Stimulated activated naive CD8-positive, alpha-beta T cell treated with anti-CD3 and anti-CD28 coated beads, Interleukin-15, amount 100 ng/mL, for 72 hours (primary cell): Measurements from ENCODE around the gene VTA1.
"Not testable (repeated sequence)": the region's sequence is repeated elsewhere in the genome, so short reads cannot be mapped to it uniquely, and the experiment has no call there.

ENCODE experiments used
- ATAC-seq: fragments of 150-1000 bp; cut with Tn5 transposase; 2 replicates; pipeline ENCODE4 v1.10.0; 2021; ENCODE audit warnings: mild to moderate bottlenecking, moderate library complexity
- DNase-seq, 2 donors: peaks; one replicate each; pipeline ENCODE4 v3.0.0; 2021 to 2022
- H3K27ac Mint-ChIP-seq, 2 donors: one replicate each; pipeline ENCODE4 v1.8.0; 2022; ENCODE audit warnings: mild to moderate bottlenecking in 2 of 2, mixed read lengths in 2 of 2, moderate library complexity in 2 of 2
- H3K27me3 Mint-ChIP-seq: one replicate; pipeline ENCODE4 v1.8.0; 2022; ENCODE audit warnings: mixed read lengths
- H3K4me1 Mint-ChIP-seq: one replicate; pipeline ENCODE4 v1.8.0; 2022; ENCODE audit warnings: mild to moderate bottlenecking, mixed read lengths
- H3K4me3 Mint-ChIP-seq, 2 donors: one replicate each; pipeline ENCODE4 v1.8.0; 2022; ENCODE audit warnings: mild to moderate bottlenecking in 2 of 2, mixed read lengths in 2 of 2, moderate library complexity in 1 of 2
- H3K9me3 Mint-ChIP-seq, 2 donors: one replicate each; pipeline ENCODE4 v1.8.0; 2022; ENCODE audit warnings: mixed read lengths in 2 of 2

VTA1 gene

DNA sequence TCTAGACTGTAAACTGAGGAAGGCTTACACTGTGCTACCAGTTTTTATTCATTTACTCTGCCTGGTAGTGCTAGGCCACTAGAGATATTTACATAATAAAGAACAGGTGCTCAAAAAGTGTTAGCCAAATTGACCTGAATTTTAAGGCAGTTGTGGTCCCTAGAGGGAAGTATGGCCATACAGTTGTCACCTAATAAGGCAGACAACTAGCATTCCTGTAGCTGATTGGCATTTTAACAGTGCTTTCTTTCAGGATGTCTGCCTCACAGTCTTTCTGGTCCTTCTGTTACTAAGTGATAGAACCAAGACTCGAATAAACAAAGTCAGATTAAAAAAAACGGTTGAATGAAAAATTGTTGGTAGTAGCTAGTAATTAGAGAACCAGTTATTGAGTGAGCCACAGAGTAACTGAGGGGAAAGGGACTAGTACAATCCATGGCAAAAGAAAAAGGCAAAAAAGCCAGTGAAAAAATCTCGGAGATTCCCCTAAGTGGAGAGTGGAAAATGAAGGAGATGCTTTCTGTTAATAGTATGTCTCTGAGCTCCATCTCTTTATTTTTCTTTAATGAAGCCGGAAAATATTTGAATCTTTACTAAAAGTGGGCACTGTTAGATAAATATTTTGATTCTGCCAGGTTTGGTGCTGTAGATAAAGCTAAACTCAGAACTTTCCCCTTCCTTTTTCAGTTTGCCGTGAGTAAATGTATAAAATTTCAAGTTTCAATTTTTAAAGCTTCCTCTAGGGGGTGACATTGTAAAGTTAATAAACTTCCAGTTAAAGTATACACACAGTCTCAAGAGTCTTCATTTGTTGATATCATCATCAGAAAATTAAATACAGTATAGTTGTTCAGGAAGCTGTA, 9.1 kb downstream of the VTA1 start:
- H3K9me3 Mint-ChIP-seq, result no peaks in the 10 kb centered on the region
- peak overlapping the region in 1 of 2 donors; percentile 53 for H3K4me3 Mint-ChIP-seq
- no peaks in the 10 kb centered on the region for H3K27me3 Mint-ChIP-seq
- peak overlapping the region in 1 of 2 donors; percentile 72 for H3K27ac Mint-ChIP-seq
- DNase-seq (no peak), ATAC-seq (peak; percentile 43)
- H3K4me1 Mint-ChIP-seq, result peaks cover 50% of the 10 kb centered on the region

DNA sequence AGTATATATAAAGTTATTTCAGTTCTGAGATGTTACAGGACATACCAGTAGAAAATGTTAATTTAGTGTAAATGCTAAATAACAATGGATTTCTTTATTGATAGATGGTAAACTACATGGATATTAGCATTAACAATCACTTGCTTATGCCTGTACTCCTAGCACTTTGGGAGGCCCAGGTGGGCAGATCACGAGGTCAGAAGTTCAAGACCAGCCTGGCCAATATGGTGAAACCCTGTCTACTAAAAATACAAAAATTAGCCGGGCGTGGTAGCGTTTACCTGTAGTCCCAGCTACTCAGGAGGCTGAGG, 9.7 kb downstream of the VTA1 start:
- H3K27ac Mint-ChIP-seq, result not testable (repeated sequence)

DNA sequence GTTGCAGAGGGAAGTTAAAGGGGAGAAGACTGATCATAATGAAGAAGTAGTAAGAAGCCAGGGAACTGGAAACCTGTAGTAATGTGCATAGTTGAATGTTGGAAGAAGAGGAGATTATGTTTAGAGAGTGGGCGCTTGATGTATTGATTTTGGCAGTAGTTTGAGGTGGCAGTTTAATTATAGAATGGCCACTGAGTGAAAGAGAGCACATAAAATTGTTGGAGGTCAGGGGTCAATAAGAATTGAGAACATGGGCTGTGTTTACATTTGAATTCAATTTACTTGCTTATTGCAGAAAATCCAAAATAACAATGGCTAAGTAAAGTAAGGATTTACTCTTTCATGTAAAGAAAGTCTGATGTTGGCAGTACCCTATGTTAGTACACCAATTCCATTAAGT, 15.7 kb downstream of the VTA1 start:
- no peaks in the 10 kb centered on the region for H3K27me3 Mint-ChIP-seq
- ATAC-seq (no peak), DNase-seq (no peak)
- no peaks in the 10 kb centered on the region for H3K9me3 Mint-ChIP-seq
- H3K27ac Mint-ChIP-seq, result no peak overlapping the region
- no peak overlapping the region for H3K4me3 Mint-ChIP-seq
- H3K4me1 Mint-ChIP-seq, result peaks cover 24% of the 10 kb centered on the region

More for the DNA sequence above, 9.7 kb downstream of the VTA1 start:
- not testable (repeated sequence) for H3K9me3 Mint-ChIP-seq, ATAC-seq, DNase-seq, H3K27me3 Mint-ChIP-seq, H3K4me3 Mint-ChIP-seq
- peaks cover 46% of the 10 kb centered on the region for H3K4me1 Mint-ChIP-seq

DNA sequence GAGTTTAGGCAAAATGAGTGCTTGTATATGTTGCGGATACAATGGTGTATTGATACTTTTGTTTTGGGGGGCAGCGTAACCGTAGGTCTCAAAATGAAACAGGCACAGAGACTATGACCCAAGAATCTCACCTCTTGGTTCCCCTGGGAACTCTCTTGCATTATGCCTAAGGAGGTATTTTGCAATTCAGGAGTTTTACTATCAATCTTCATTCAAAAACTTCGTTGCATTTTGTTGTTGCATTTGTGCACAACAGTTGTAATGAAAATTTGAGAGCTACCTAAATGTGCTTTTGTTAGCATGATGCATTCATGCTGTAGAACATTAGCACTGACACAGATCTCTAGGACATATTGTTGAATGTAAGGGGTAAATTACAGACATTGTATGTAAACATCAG, 18.2 kb downstream of the VTA1 start:
- H3K4me3 Mint-ChIP-seq, result no peak overlapping the region
- DNase-seq, result no peak
- H3K4me1 Mint-ChIP-seq, result peaks cover 11% of the 10 kb centered on the region
- no peak for ATAC-seq
- H3K9me3 Mint-ChIP-seq, result no peaks in the 10 kb centered on the region
- no peak overlapping the region for H3K27ac Mint-ChIP-seq
- H3K27me3 Mint-ChIP-seq, result no peaks in the 10 kb centered on the region

DNA sequence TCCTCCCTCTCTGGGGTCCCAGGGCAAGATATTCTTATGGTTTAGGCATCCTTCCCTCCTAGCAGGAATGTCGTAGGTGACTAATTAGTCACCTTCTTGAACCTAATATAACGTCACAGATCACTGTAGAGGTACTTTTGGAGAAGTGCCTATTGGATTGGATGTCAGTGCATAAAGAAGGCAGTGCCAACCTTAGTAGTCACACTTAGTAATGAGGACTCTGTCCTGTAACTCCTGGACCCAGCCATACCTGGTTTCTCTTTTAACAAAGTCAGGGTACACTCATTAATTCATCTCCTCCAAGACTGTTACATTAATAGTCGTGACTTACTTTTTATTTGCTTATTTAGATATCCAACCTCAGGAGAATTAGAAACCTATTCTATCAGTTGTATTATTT, 20.0 kb downstream of the VTA1 start:
- DNase-seq (no peak), ATAC-seq (no peak)
- H3K4me1 Mint-ChIP-seq, result peaks cover 5% of the 10 kb centered on the region
- H3K27me3 Mint-ChIP-seq, result no peaks in the 10 kb centered on the region
- no peak overlapping the region for H3K27ac Mint-ChIP-seq
- H3K4me3 Mint-ChIP-seq, result no peak overlapping the region
- H3K9me3 Mint-ChIP-seq, result no peaks in the 10 kb centered on the region

DNA sequence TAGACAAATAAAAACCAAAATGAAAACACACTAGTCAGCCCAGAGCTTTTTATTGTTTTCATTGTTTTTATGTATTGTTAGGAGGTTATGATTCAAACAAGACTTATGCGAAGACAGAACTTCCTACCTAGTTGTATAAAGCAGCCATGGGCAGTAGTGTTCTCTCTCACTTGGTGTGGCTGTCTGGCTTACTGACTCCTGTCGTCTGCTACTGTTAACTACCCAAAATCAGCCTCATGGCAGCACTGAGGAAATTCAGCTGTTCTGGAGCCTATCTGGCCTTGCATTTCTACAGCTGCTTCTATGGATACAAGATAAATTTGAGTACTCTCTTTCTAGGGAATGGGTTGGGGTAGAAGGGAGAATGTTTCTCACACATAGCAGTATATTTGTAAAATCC, 20.4 kb downstream of the VTA1 start:
- no peaks in the 10 kb centered on the region for H3K27me3 Mint-ChIP-seq
- ATAC-seq (no peak), DNase-seq (no peak)
- H3K4me1 Mint-ChIP-seq, result peaks cover 5% of the 10 kb centered on the region
- H3K27ac Mint-ChIP-seq, result no peak overlapping the region
- no peak overlapping the region for H3K4me3 Mint-ChIP-seq
- no peaks in the 10 kb centered on the region for H3K9me3 Mint-ChIP-seq

DNA sequence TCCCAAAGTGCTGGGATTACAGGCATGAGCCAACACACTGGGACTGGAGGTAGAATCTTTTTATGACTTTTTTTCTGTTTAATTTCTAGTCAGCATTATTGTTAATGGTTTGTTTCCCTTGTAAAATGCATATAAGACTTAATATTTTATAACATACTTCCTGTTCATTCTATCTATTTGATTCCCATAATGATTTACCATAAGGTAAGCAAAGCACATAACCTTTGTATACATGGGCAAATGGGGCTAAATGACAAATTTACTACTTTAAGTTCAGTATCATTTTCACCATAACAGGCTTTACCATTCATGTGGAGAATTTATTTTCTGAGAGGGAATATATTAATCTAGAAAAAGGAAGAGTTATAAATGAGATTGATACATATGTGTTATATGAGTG, 24.3 kb downstream of the VTA1 start:
- H3K27ac Mint-ChIP-seq, result no peak overlapping the region
- ATAC-seq (no peak), DNase-seq (no peak)
- H3K27me3 Mint-ChIP-seq, result no peaks in the 10 kb centered on the region
- H3K9me3 Mint-ChIP-seq, result peaks cover 0 to 5% of the 10 kb centered on the region in 2 donors
- no peak overlapping the region for H3K4me3 Mint-ChIP-seq
- H3K4me1 Mint-ChIP-seq, result no peaks in the 10 kb centered on the region

DNA sequence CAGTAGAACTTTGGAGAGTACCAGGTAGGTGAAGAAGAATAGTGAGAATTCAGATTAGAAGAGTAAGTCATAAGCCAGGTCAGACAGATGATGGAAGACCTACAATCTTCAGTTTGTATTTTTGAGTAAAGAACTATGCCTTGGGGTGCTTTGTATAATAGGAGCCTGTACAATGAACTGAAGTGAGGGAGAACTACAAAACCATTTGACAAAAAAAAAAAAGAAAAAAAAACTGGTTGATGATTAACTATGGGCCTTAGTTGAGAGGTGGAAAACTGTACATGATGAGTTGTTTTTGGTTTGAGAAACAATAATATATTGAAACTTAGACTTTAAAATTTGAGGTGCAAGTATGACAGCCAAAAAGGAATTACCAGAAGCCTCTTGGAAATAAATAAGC, 25.7 kb downstream of the VTA1 start:
- H3K27me3 Mint-ChIP-seq, result no peaks in the 10 kb centered on the region
- no peak for ATAC-seq

DNA sequence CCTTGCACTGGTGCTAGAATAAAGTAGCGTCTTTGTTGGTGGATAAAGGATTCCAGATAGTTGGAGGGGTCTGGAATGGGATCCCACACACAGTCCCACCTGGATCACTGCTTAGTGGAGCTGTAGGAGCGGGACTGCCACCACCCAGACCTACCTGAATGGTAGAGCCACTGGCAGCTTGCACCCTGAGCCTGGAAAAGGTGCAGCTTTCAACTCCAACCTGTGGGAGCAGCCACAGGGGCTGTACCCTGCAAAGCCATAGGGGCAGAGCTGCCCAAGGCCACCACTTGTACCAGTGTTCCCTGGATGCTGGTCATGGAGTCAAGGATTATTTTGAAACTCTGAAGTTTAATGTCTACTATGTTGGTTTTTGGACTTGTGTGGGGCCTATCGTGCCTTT, 26.9 kb downstream of the VTA1 start:
- Mint-ChIP-seq H3K4me1 (no peaks in the 10 kb centered on the region), H3K27me3 (no peaks in the 10 kb centered on the region), H3K9me3 (peaks cover 5 to 13% of the 10 kb centered on the region in 2 donors), H3K4me3 (no peak overlapping the region), H3K27ac (no peak overlapping the region)
- DNase-seq (no peak), ATAC-seq (no peak)

More for the DNA sequence above, 25.7 kb downstream of the VTA1 start:
- Mint-ChIP-seq H3K4me1 (no peaks in the 10 kb centered on the region), H3K27ac (peak overlapping the region in 1 of 2 donors; percentile 16), H3K9me3 (peaks cover 5 to 8% of the 10 kb centered on the region in 2 donors), H3K4me3 (no peak overlapping the region)
- DNase-seq, result no peak

DNA sequence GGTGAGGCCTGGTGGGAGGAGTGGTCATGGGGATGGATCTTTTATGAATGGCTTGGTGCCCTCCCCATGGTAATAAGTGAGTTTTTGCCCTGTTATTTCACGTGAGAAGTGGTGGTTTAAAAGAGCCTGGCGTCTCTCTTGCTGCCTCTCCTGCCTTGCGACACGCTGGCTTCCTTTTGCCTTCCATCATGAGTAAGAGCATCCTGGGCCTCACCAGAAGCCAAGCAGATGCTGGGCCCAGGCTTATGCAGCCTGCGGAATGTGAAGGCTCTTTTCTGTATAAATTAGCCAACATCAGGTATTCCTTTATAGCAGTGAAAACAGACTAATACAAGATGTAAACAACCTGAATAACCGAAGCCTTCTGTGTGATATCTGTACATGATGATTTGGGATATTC, 27.6 kb downstream of the VTA1 start:
- no peak overlapping the region for H3K4me3 Mint-ChIP-seq
- DNase-seq (no peak), ATAC-seq (no peak)
- H3K27me3 Mint-ChIP-seq, result no peaks in the 10 kb centered on the region
- no peaks in the 10 kb centered on the region for H3K4me1 Mint-ChIP-seq
- H3K9me3 Mint-ChIP-seq, result peaks cover 5 to 13% of the 10 kb centered on the region in 2 donors
- H3K27ac Mint-ChIP-seq, result no peak overlapping the region

DNA sequence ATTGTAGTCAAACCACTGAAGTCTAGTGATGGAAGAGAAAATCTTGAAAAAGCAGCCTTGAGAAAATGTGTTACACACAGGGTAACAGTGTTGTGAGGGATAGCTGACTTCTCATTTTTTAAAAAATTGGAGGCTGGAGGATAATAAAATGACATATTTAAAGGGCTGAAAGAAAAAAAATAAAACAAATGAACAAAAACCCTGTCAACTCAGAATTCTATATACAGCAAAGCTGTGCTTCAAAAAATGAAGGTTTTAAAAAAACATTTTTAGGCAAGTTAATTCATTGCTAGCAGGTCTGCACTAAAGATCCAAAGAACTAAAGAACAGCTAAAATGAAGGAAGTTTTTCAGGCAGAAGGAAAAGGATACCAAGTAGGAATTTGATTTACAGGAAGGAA, 31.1 kb downstream of the VTA1 start:
- H3K4me1 Mint-ChIP-seq, result no peaks in the 10 kb centered on the region
- no peak overlapping the region for H3K27ac Mint-ChIP-seq
- DNase-seq, result no peak
- H3K9me3 Mint-ChIP-seq, result peaks cover 5 to 13% of the 10 kb centered on the region in 2 donors
- no peak overlapping the region for H3K4me3 Mint-ChIP-seq
- H3K27me3 Mint-ChIP-seq, result no peaks in the 10 kb centered on the region
- ATAC-seq, result no peak

DNA sequence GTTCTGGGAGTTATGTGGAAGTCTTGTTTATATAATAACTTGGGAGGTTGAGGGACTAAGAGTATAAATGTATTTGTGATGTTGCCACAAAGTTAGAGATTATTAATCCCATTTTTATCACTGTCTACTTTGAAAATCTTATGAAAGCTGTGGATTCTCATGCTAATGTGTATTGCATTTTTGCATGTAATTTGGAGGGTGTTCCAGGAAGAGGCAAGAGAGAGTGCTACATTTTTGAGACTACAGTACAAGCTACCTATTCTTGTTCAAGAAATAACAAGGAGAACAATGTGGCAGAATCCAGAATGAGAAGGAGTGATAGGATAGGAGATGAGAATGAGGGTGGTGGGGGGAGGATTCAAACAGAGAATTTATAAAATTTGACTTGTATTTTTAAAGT, 34.9 kb downstream of the VTA1 start:
- no peak overlapping the region for H3K27ac Mint-ChIP-seq
- no peak for ATAC-seq
- no peak overlapping the region for H3K4me3 Mint-ChIP-seq
- DNase-seq, result no peak
- peaks cover 0 to 12% of the 10 kb centered on the region in 2 donors for H3K9me3 Mint-ChIP-seq
- H3K27me3 Mint-ChIP-seq, result no peaks in the 10 kb centered on the region
- H3K4me1 Mint-ChIP-seq, result peaks cover 6% of the 10 kb centered on the region

DNA sequence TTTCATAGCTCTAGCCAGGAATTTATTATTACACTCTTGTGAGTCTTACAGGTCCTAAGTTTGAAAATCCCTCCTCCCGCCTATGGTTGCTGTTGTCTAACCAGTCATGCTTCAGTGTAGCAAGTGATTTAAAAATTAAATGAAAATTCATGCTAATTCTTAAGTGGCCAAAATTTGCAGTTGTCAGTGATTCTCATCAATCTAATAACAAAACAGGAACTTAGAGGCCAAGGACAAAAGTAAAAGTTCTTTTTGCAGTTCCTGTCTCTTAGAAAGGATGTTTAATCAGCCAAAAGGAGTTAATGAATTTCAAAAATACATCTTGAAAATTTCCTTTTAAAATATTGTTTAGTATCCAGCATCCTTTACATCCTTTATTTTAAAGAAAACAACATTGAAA, 36.3 kb downstream of the VTA1 start:
- DNase-seq, result no peak
- Mint-ChIP-seq H3K9me3 (no peaks in the 10 kb centered on the region), H3K4me3 (no peak overlapping the region), H3K4me1 (peaks cover 6% of the 10 kb centered on the region), H3K27ac (no peak overlapping the region), H3K27me3 (no peaks in the 10 kb centered on the region)
- ATAC-seq, result no peak

DNA sequence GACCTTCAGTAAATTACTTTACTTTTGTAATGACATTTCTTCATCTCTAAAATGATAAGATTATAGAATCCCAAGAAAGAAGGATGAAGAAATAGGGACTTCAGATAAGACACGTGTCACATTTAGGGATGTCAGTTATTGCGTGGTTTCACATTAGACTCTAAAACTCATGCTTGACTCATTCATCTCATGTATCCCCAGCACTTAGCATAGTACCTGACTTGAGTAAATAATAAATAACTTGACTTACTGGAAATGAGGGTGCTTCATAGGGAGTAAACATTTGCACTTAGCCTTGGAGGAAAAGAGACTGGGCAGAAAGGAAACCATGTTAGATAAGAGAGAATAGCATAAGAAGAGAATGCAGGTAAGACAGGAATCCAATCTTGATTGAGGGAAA, 37.2 kb downstream of the VTA1 start:
- no peak overlapping the region for H3K27ac Mint-ChIP-seq
- DNase-seq (no peak), ATAC-seq (no peak)
- no peaks in the 10 kb centered on the region for H3K9me3 Mint-ChIP-seq
- no peaks in the 10 kb centered on the region for H3K27me3 Mint-ChIP-seq
- H3K4me1 Mint-ChIP-seq, result peaks cover 6% of the 10 kb centered on the region
- no peak overlapping the region for H3K4me3 Mint-ChIP-seq

DNA sequence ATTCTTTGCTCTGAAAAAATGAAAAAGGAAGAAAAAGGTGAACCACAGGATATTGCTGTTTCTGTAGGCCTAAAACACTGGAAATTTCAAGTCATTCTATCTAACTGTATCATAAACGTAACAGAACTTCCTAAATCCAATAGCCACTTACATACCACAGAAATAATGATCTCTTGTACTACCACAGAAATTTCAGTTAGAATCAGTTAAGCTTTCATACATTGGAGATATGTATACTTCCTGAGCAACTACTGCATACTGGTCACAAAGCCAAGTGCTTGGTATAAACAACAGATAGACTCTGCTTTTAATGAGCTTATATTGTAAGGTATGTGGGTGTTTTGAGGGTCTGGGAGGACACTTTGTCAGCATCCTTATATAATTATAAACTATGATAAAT, 38.6 kb downstream of the VTA1 start:
- no peak for ATAC-seq
- no peaks in the 10 kb centered on the region for H3K9me3 Mint-ChIP-seq

DNA sequence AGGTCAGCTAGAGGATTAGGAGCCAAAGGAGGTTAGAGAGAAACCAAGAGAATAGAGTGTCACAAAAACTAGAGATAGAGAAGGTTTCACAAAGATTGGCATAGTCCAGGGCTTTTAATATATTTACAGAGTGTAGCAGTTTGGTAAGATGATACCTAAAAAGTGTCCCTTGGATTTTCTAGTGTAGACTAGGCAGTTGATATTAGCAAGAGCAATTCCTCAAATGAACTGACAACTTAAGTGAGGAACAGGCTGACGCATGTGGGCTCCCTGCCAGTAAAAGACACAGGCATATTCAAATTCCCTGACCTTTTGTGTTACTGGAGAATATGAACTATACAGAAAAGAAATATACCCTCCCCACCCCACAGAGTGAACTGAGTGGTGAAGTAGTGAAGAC, 40.1 kb downstream of the VTA1 start:
- Mint-ChIP-seq H3K4me1 (peaks cover 6% of the 10 kb centered on the region), H3K27ac (no peak overlapping the region), H3K27me3 (no peaks in the 10 kb centered on the region), H3K4me3 (no peak overlapping the region), H3K9me3 (no peaks in the 10 kb centered on the region)
- ATAC-seq (no peak), DNase-seq (no peak)

More for the DNA sequence above, 38.6 kb downstream of the VTA1 start:
- no peak for DNase-seq
- Mint-ChIP-seq H3K27me3 (no peaks in the 10 kb centered on the region), H3K27ac (no peak overlapping the region), H3K4me1 (peaks cover 6% of the 10 kb centered on the region), H3K4me3 (no peak overlapping the region)

DNA sequence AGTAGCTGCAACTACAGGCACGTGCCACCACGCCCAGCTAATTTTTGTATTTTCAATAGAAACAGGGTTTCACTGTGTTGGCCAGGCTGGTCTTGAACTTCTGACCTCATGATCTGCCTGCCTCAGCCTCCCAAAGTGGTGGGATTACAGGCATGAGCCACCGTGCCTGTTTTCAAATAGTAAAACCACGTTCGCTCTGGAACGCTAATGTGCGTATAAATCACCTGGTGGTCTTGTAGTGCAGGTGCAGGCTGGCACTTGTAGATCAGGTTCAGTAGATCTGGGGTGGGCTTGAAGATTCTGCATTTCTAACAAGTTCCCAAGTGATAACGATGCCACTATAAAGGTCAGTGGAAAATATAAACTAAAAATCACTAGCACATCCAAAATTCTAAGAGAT, 41.3 kb downstream of the VTA1 start:
- not testable (repeated sequence) for H3K4me3 Mint-ChIP-seq, DNase-seq, H3K4me1 Mint-ChIP-seq, H3K9me3 Mint-ChIP-seq, H3K27me3 Mint-ChIP-seq, H3K27ac Mint-ChIP-seq, ATAC-seq
